Fibroblast of skin of back (primary cell): ENCODE results near the gene TMEM245.
"Not testable (repeated sequence)": the region's sequence is repeated elsewhere in the genome, so short reads cannot be mapped to it uniquely, and the experiment has no call there.

Experiments
- DNase-seq: peaks from one replicate; pipeline ENCODE4 v3.0.0-alpha.2; 2013

The TMEM245 gene

DNA sequence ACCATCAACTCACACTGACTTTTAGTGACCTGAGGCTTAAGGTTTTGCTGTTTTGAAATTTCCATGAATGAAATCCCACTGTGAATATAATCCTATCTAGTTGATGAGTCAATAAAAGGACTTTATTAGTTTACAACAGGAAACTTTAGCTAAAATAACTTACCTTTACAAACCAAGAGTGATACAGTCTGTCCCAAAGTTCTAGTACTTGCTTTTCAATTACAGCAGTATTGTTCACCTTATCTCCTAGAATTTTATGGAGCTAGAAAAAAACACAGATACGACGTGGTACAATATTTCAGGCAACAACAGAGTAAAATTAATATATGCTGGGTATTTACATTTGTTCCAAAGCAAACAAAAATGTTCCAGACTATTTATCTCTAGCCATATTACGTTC lies 59.6 kb downstream of the TMEM245 start:
- DNase-seq, result no peak

DNA sequence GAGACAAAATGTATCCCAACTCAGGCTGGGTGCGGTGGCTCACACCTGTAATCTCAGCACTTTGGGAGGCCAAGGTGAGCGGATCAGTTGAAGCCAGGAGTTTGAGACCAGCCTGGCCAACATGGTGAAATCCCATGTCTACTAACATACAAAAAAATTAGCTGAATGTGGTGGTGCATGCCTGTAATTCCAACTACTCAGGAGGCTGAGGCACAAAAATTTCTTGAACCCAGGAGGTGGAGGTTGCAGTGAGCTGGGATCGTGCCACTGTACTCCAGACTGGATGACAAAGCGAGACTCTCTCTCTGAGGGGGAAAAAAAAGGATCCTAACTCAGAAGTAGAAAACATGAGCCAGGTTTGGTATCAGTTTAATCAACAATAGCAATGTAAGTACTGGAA lies 66.6 kb downstream of the TMEM245 start:
- not testable (repeated sequence) for DNase-seq

DNA sequence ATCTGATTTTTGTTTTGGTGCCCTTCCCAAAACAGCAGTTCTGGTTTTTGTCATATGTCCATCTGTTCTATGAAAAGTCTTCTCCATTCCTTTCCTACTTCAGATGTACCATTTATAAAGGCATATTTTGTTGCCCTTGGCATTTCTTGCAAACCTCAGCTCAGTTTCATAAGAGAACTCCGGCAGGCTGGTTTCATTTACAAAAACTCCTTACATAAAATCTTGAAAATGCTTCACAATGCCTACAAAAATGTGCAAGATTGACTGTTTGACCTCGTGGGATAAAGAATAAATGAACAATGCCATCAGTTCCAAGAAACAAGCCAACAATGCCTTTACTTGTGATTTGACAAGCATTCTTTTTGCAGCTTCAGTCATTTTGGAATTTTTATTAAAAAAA lies 67.3 kb downstream of the TMEM245 start:
- peak; percentile 54 for DNase-seq

GRCh38 chr9:109051733-109052132 lies 68.0 kb downstream of the TMEM245 start:
- DNase-seq, result no peak

- no peak for DNase-seq
Measured at GRCh38 chr9:109050444-109050843, 69.3 kb downstream of the TMEM245 start.

GRCh38 chr9:109048822-109049221 lies 70.9 kb downstream of the TMEM245 start:
- DNase-seq, result no peak

DNA sequence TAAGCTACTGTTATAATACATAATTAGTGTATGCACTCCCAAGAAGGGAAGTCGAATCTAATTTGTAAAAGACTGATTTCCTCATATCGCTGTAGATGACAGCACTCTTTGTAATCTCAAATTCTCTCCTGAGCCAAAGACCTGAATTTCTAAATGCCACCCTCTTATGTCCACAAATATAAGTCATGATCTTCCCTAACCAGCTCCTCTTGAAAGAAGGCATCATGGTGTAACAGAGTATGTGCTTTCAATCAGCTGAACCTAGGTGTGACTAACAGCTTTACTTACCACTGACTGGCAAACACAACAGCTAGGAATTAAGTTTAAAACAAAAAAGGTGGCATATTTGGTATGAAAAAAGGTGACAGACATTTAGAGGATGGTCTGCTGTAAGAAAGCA lies 72.5 kb downstream of the TMEM245 start:
- DNase-seq, result no peak

DNA sequence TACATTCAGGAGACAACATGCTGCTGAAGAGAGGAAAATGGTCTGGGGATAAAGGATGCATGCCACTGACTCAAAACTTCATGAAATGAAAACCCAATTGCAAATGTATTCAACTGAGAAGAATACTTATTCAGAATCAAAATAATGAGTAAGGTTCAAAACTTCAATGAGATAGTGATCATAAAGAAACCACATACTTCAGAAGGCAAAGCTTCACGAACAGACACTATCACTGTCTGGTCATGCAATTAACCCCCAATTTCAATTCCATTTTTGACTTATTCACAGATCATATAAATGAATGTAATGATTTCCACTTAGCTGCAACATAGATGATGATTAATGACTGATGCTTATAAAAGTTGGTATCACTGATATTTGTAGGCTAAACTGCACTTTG lies 73.4 kb downstream of the TMEM245 start:
- no peak for DNase-seq

- DNase-seq, result no peak
Measured at GRCh38 chr9:109043578-109043977, 76.2 kb downstream of the TMEM245 start.

DNA sequence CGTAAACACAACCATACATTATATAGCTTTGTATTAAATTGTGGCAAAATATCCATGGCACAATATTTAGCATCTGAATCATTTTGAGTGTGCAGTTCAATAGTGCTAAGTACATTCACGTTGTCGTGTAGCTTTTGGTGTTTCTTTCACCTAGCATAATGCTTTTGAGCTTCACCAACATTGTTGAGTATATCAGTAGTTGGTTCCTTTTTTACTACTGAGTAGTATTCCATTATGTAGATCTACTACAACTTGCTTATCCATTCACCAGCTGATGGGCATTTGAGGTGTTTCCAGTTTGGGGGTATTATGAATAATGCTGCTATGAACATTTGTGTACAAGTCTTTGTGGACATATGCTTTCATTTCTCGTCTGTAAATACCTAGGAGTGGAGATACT lies 79.2 kb downstream of the TMEM245 start:
- no peak for DNase-seq

DNA sequence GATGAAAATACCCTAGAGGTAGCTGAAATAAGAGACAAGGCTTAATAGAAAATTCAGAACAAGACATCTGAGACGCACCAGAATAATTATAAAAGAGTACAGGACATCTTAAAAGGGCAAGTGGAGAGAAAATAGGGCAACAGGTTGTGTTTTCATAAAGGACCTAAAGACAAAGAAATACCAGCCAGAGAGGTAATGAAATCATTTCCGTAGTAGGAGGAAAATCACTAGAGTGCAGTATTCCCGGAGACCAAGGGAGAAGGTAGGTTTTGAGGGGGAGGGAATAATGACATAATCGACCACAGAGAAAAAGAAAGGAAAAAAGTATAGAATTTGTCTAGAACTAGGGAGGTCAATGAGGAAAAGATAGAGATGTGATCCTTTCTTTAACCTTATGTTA lies 80.2 kb downstream of the TMEM245 start:
- no peak for DNase-seq

GRCh38 chr9:109037946-109038715 lies 81.6 kb downstream of the TMEM245 start:
- no peak for DNase-seq

GRCh38 chr9:109036744-109037680 lies 82.7 kb downstream of the TMEM245 start:
- DNase-seq, result no peak

DNA sequence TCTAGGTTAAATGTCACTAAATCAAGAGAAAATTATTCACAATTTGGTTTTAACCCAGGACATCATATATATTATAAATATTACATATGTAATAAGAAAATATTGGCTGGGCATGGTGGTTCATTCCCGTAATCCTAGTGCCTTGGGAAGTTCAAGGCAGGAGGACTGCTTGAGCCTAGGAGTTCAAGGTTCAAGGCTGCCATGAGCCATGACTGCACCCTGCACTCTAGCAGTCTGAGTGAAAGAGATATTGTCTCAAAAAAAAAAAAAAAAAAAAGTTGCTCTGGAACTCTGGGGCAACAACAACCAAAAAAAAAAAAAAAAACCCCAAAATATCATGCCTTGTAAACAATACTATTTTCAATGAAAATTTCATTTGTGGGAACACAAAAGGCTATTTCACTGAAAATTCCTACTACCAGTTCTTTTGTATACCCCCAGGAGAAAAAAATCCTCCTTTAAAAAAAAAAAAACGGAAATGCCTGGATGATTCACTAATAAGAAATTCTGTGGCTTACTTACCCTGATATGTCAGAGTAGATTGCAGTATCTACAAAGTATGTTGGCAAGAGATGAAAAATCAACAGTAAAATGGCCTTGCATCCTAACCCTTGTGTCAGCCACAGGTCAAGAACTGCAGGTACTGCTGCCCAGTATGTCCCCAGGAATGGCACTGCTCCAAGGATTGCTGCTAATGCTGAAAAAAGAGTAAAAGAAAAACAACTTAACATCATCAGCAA lies 83.9 kb downstream of the TMEM245 start:
- DNase-seq, result peak; percentile 89

DNA sequence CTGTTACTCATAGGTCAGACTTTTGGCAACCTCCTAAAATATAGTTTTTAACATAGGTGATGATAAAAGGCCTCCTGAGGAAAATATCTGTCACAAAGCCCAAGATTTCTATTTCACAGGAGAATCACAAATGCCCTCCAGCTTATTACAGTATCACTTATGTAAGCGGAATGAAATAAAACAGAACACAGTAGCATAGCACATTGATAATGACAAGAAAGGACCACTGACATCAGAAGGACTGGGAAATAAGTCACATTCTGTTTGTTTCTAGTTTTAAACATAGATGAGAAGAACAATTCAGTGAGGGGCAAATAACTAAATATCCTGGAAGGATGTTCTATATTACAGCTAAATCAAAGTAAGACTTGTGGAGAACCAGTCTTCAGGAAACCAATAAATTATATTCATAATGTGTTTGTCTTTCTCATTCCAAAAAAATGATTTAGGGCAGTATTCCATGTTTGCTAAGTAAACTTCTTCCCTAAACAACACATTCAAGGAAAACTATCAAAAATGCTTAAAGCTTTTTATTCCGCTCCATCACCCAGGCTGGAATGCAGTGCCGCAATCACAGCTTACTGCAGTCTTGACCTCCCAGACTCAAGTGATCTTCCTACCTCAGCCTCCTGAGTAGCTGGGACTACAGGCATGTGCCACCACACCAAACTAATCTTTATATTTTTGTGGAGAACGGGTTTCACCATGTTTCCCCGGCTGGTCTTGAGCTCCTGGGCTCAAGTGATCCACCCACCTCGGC lies 85.6 kb downstream of the TMEM245 start:
- DNase-seq, result no peak

- DNase-seq, result no peak
Measured at GRCh38 chr9:109031241-109031640, 88.5 kb downstream of the TMEM245 start.

DNA sequence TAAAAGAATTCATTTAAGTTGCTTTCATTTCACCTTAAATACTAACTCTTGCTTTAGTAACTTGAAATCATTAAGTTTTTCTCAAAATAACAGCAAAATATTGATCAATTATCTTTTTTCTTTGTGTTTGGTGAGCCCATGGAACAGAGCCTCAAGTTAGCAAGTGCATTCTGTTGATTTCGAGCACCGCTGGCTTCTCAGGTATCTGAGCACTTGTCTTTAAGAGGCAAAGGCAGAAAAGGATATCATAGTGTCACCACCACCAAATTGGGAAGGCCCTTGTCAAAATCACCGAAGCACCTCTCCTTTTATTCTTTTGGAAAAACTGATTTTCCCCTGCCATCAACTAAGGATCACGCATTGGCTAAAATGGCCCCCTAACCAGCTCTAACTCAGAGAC lies 89.3 kb downstream of the TMEM245 start:
- no peak for DNase-seq

GRCh38 chr9:109028457-109028856 lies 91.3 kb downstream of the TMEM245 start:
- no peak for DNase-seq

DNA sequence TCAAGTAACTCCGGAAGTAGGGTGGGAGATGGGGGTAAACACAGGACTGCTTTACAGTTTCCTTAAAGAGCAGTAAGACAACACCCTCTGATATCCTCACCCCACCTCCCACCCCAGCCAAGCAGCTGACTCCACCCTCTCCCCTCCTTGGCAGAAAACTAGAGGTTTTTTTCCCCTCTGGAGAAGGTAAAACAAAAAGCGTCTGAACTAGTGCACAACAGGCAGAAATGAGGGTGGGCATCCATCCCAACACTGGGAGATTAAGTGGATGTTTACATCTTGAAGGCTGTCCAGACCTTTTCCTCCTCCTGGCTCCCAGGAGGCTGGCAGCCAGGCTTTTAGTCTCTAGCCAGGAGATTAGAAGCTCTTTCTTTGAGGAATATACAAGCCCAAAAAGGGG lies 92.6 kb downstream of the TMEM245 start:
- no peak for DNase-seq

- DNase-seq, result no peak
Measured at GRCh38 chr9:109026306-109026705, 93.4 kb downstream of the TMEM245 start.

DNA sequence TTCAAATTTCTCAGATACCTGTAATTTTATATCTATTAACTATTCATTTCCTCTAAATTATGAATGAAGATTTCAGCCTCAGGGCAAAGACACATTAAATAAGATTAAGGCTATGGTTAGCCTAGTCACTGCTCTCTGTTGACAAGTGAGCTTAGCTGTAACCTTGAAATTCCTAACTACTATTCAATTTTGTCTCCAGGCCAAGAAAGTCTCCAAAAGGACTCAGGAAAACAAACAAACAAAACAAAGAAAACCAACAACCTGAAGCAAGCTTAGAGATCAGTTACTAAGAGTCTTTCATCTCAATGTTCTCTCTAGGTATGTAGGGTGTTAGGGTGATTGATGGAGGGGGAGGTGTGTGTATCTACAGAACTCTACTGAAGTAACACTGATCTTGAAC lies 96.9 kb downstream of the TMEM245 start:
- no peak for DNase-seq
